Endothelial cell of umbilical vein (primary cell): ENCODE measurements around the gene CHAF1A. TPM values are rescaled to one million over a fixed set of nuclear protein-coding genes. Genes with fewer than 3 reads are reported as not detected.

ENCODE experiments used
- BruUV-seq: library from RNA; stranded (reverse); fragments of 400-500 nt; replicated peaks from 2 replicates; lab custom pipeline; 2021; lab: Mats Ljungman, UMichigan
- CTCF ChIA-PET: fragments of 300-600, 350-600 bp; sonication (Branson Sonifier 250); formaldehyde crosslinking; loops from one replicate; lab custom pipeline; 2021; ENCODE audit warnings: antibody characterized with exemption, inconsistent platforms; lab: Charles Lee
- POLR2A ChIA-PET: fragments of 300-600, 350-600 bp; sonication (Branson Sonifier 250); formaldehyde crosslinking; loops from one replicate; lab custom pipeline; 2021; ENCODE audit warnings: antibody characterized with exemption, inconsistent platforms; lab: Charles Lee
- DNase-seq: peaks from one replicate; pipeline ENCODE4 v3.0.0-alpha.2; 2011; ENCODE audit warnings: low read depth, low spot score
- FAIRE-seq: peaks from 2 replicates; lab custom pipeline; 2011; peaks lifted over from hg19 to GRCh38; lab: Jason Lieb, UNC
- H2AFZ ChIP-seq: 2 replicates; pipeline ENCODE4 v1.6.0; 2012; ENCODE audit warnings: low read depth, low read length, control low read depth, inconsistent platforms
- H3K27ac ChIP-seq: 2 replicates; pipeline ENCODE4 v1.5.1; 2011; ENCODE audit warnings: low read depth, mild to moderate bottlenecking, control low read depth, low read length, moderate library complexity; ENCODE audit not compliant: insufficient read depth
- H3K27me3 ChIP-seq, 2 experiments: 2 replicates each; pipeline versions ENCODE4 v1.6.0 to v1.6.1; 2011; ENCODE audit warnings: low read length in 2 of 2, mixed read lengths in 1 of 2; ENCODE audit not compliant: control insufficient read depth in 2 of 2, insufficient read depth in 2 of 2
- H3K36me3 ChIP-seq, 2 experiments: 2 replicates in 1 of 2; 3 replicates in 1 of 2; pipeline ENCODE4 v1.5.1; 2011; ENCODE audit warnings: low read length in 2 of 2, mild to moderate bottlenecking in 1 of 2, moderate library complexity in 1 of 2; ENCODE audit not compliant: control insufficient read depth in 2 of 2, insufficient read depth in 2 of 2; ENCODE audit errors: extremely low read depth in 1 of 2
- H3K4me1 ChIP-seq: 3 replicates; pipeline ENCODE4 v1.5.1; 2011; ENCODE audit warnings: mild to moderate bottlenecking, low read length; ENCODE audit not compliant: control insufficient read depth, insufficient read depth; ENCODE audit errors: extremely low read depth
- H3K4me2 ChIP-seq: 2 replicates; pipeline ENCODE4 v1.6.1; 2011; ENCODE audit warnings: low read length, control low read depth, mixed read lengths; ENCODE audit not compliant: insufficient read depth
- H3K4me3 ChIP-seq, 3 experiments: fragments of 200-600 bp in 1 of 3; sonication (generic), shearing (Covaris generic) in 1 of 3; replicated peaks in 1 of 3; 2 replicates each; pipeline ENCODE4 v1.5.1; 2011 to 2016; ENCODE audit warnings: control low read depth in 3 of 3, low read length in 3 of 3, mild to moderate bottlenecking in 2 of 3, inconsistent platforms in 1 of 3, low read depth in 1 of 3, moderate library complexity in 1 of 3; ENCODE audit not compliant: insufficient read depth in 1 of 3
- H3K79me2 ChIP-seq: 2 replicates; pipeline ENCODE4 v1.6.0; 2012; ENCODE audit warnings: low read length, inconsistent platforms; ENCODE audit not compliant: control insufficient read depth, insufficient read depth
- H3K9ac ChIP-seq: replicated peaks from 2 replicates; pipeline ENCODE3; 2011; ENCODE audit warnings: low read length, control low read depth; ENCODE audit not compliant: insufficient read depth; ENCODE audit errors: extremely low read depth
- H3K9me1 ChIP-seq: replicated peaks from 3 replicates; pipeline ENCODE4 v1.6.0; 2011; ENCODE audit warnings: mild to moderate bottlenecking, low read length; ENCODE audit not compliant: control insufficient read depth, insufficient read depth; ENCODE audit errors: extremely low read depth
- H3K9me3 ChIP-seq: replicated peaks from 2 replicates; pipeline ENCODE4 v1.5.1; 2012; ENCODE audit warnings: low read length, inconsistent platforms; ENCODE audit not compliant: control insufficient read depth, insufficient read depth
- H4K20me1 ChIP-seq: replicated peaks from 2 replicates; pipeline ENCODE3; 2011; ENCODE audit warnings: mild to moderate bottlenecking, low read length; ENCODE audit not compliant: control insufficient read depth, insufficient read depth; ENCODE audit errors: extremely low read depth
- CTCF ChIP-seq, 2 donors: IDR thresholded peaks; 1 replicate in 1 of 2; 2 replicates in 1 of 2; pipeline ENCODE4 v1.5.1; 2011; ENCODE audit warnings: low read length in 2 of 2, mild to moderate bottlenecking in 2 of 2, moderate library complexity in 2 of 2, control low read depth in 1 of 2, inconsistent platforms in 1 of 2, low read depth in 1 of 2; ENCODE audit not compliant: insufficient read depth in 1 of 2; ENCODE audit errors: extremely low read depth in 1 of 2
- FOS ChIP-seq: IDR thresholded peaks from 2 replicates; pipeline ENCODE4 v1.6.1; 2011; ENCODE audit warnings: mild to moderate bottlenecking, low read length, moderate library complexity, borderline replicate concordance; ENCODE audit not compliant: insufficient read depth
- JUN ChIP-seq: IDR thresholded peaks from 2 replicates; pipeline ENCODE4 v1.6.1; 2011; ENCODE audit warnings: borderline replicate concordance, low read depth; ENCODE audit not compliant: insufficient read length, insufficient read depth
- MAX ChIP-seq: IDR thresholded peaks from 2 replicates; pipeline ENCODE4 v1.6.1; 2011; ENCODE audit not compliant: insufficient read depth, insufficient read length
- MYC ChIP-seq: IDR thresholded peaks from one replicate; pipeline ENCODE4 v1.6.1; 2011; ENCODE audit warnings: mild to moderate bottlenecking, low read depth, low read length
- POLR2A ChIP-seq: IDR thresholded peaks from 2 replicates; pipeline ENCODE4 v1.6.1; 2012; ENCODE audit warnings: low read depth, mild to moderate bottlenecking, control low read depth, low read length
- dilution Hi-C: fragments of 300-500 bp; cut with MboI; formaldehyde crosslinking; loops from one replicate; pipeline ENCODE4 v1.15.0; 2019; ENCODE audit warnings: low sequenced_read_pairs; ENCODE audit not compliant: extremely low pct_ligation_motif_present
- intact Hi-C: fragments of 100-400 bp; cut with micrococcal nuclease; formaldehyde crosslinking; loops from one replicate; pipeline ENCODE4 v1.10.0; 2022
- polyA plus RNA-seq, 4 experiments: library from polyadenylated mRNA; depleted of rRNA in 3 of 4; stranded (reverse) in 3 of 4; unstranded in 1 of 4; fragments of >200 nt; gene quantifications; 2 replicates each; pipeline versions ENCODE4 v1.2.1 to v1.2.3, GENCODE V29; 2011 to 2012; ENCODE audit warnings: missing spikeins in 1 of 4
- total RNA-seq: library from RNA; stranded (reverse); gene quantifications from 2 replicates; pipeline ENCODE4 v1.2.3, GENCODE V29; 2021

CHAF1A gene
- total and polyA plus RNA-seq, 2 donors (not counting 3 experiments of a cell fraction or from before 2014, with no cell fraction given) = 19.5 to 44.5 TPM

- H3K4me2 ChIP-seq = no peak overlapping the region
- H3K9ac ChIP-seq = no peak overlapping the region
- dilution Hi-C loops = no loop called here
- peaks cover 3 to 12% of the 10 kb centered on the region in 2 experiments for H3K36me3 ChIP-seq
- H2AFZ ChIP-seq = no peak overlapping the region
- peaks cover 60% of the 10 kb centered on the region for H3K4me1 ChIP-seq
- H3K27ac ChIP-seq = peak overlapping the region; percentile 14
- H3K27me3 ChIP-seq = no peaks in the 10 kb centered on the region
- DNase-seq (no peak), FAIRE-seq (no peak)
- H3K9me1 ChIP-seq = no peaks in the 10 kb centered on the region
- BruUV-seq = no TSS peak
- H3K9me3 ChIP-seq = no peaks in the 10 kb centered on the region
- ChIA-PET POLR2A (interaction anchor here (1.0 kb wide), 1 partner anchor 82 kb away, joined by 3 read pairs; no protein-coding TSS in a partner anchor), CTCF (interaction anchor here (0.9 to 7.9 kb wide), 5 partner anchors 11 to 37 kb away, joined by 3 to 105 read pairs (median 6); partner anchors contain the start of genes CHAF1A and SH3GL1)
- TF ChIP-seq JUN = no peak
- TF ChIP-seq POLR2A = no peak
- no peak for TF ChIP-seq MAX
- no peak for TF ChIP-seq FOS
- H3K4me3 ChIP-seq = no peak overlapping the region
- peaks cover 82% of the 10 kb centered on the region for H3K79me2 ChIP-seq
- no peaks in the 10 kb centered on the region for H4K20me1 ChIP-seq
- intact Hi-C loops = no loop called here
Observed at GRCh38 chr19:4389064-4389375, 13.4 kb upstream of the CHAF1A start.

- H3K27me3 ChIP-seq = no peaks in the 10 kb centered on the region
- H3K27ac ChIP-seq = peak overlapping the region; percentile 88
- H3K4me3 ChIP-seq = no peak overlapping the region
- no TSS peak for BruUV-seq
- CTCF ChIA-PET = interaction anchor here (0.9 to 7.9 kb wide), 5 partner anchors 10 to 19 kb away, joined by 4 to 105 read pairs (median 43); partner anchors contain the start of genes CHAF1A and SH3GL1
- FAIRE-seq = no peak
- H3K9me3 ChIP-seq = no peaks in the 10 kb centered on the region
- H3K4me1 ChIP-seq = peaks cover 65% of the 10 kb centered on the region
- TF ChIP-seq CTCF (IDR thresholded peaks at IDR 0.05; ENCODE audit: extremely low read depth in 1 of 2, insufficient read depth in 1 of 2, low read depth in 1 of 2, low read length in 2 of 2) (peak; percentile 4 to 25), MYC (no peak)
- DNase-seq = no peak
- H2AFZ ChIP-seq = no peak overlapping the region
- dilution Hi-C loops (no loop called here), intact Hi-C loops (loop anchor here (1.0 kb wide), 1 partner anchor 15 kb away; no protein-coding TSS in a partner anchor)
- no peaks in the 10 kb centered on the region for H4K20me1 ChIP-seq
- H3K4me2 ChIP-seq = peak overlapping the region; percentile 40
- no peaks in the 10 kb centered on the region for H3K9me1 ChIP-seq
- POLR2A ChIA-PET = interaction anchor here (1.0 kb wide), 1 partner anchor 82 kb away, joined by 3 read pairs; no protein-coding TSS in a partner anchor
- peaks cover 3 to 11% of the 10 kb centered on the region in 2 experiments for H3K36me3 ChIP-seq
- peaks cover 82% of the 10 kb centered on the region for H3K79me2 ChIP-seq
- H3K9ac ChIP-seq = peak overlapping the region; percentile 75
Observed at GRCh38 chr19:4389511-4390016, 12.9 kb upstream of the CHAF1A start.
